Cardiac muscle cell (in vitro differentiated cells and primary cell): ENCODE measurements around the gene CISTR. TPM values are rescaled to one million over a fixed set of nuclear protein-coding genes. Genes with fewer than 3 reads are reported as not detected.
"Not testable (repeated sequence)": the region's sequence is repeated elsewhere in the genome, so short reads cannot be mapped to it uniquely, and the experiment has no call there.

Experiments used
- DNase-seq, 2 donors: peaks; one replicate each; pipeline versions ENCODE4 v3.0.0 to v3.0.0-alpha.2; 2010 to 2017; ENCODE audit warnings: low read depth in 1 of 2, low spot score in 1 of 2
- H3K27ac ChIP-seq: fragments of 200-600 bp; sonication (generic); 2 replicates; pipeline ENCODE4 v1.5.1; 2016
- H3K27me3 ChIP-seq: fragments of 200-600 bp; sonication (generic); 2 replicates; pipeline ENCODE4 v1.6.0; 2016; ENCODE audit warnings: control low read depth
- H3K36me3 ChIP-seq: fragments of 200-600 bp; sonication (generic); 2 replicates; pipeline ENCODE4 v1.5.1; 2016; ENCODE audit warnings: control low read depth
- H3K4me1 ChIP-seq: fragments of 200-600 bp; sonication (generic); 2 replicates; pipeline ENCODE4 v1.8.1; 2017; ENCODE audit warnings: low read depth, mild to moderate bottlenecking, mixed run types
- H3K4me3 ChIP-seq: fragments of 200-600 bp; sonication (generic); 2 replicates; pipeline ENCODE4 v1.5.1; 2016; ENCODE audit warnings: mild to moderate bottlenecking
- H3K9me3 ChIP-seq: fragments of 200-600 bp; sonication (generic); 2 replicates; pipeline ENCODE4 v1.5.1; 2017; ENCODE audit warnings: low read depth, mild to moderate bottlenecking, control low read depth
- polyA plus RNA-seq: library from polyadenylated mRNA; unstranded; fragments of >200 nt; fragmentation: Nextera tagmentation; extraction: Ambion mirVana; gene quantifications from 2 replicates; pipeline ENCODE4 v1.2.1, GENCODE V29; 2016
- total RNA-seq: library from RNA; depleted of rRNA; stranded (reverse); fragments of >200 nt; gene quantifications from 2 replicates; pipeline ENCODE4 v1.2.3, GENCODE V29; 2016
- TF ChIP-seq, protein P1 (sequence below): IDR thresholded peaks from 2 replicates; pipeline ENCODE4 v1.5.1; 2012; ENCODE audit warnings: low read depth, mild to moderate bottlenecking, low read length

Gene CISTR
- total and polyA plus RNA-seq, 2 experiments from 2014 or later = 0.34 TPM; not detected in 1

DNA sequence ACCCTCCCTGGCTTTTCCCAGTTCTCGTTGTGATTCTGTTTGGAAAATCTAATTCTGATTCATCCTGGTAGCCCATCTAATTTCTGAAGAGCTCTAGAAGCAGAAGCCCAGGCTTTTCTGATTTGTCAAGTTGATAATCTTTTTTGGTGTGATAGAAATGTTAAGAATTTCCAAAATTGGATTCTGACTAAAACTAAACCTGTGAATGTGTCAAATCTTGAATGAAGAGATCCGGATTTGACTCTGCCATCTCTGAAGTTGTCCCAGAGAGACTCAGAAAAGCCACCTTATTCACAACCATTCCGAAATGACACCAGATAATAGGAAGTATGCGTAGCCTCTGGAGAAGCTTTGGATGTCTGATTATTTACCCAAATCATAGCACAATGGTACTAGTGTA lies 12.8 kb upstream of the CISTR start:
- Histone ChIP-seq H3K4me3 (no peak overlapping the region), H3K27ac (no peak overlapping the region), H3K36me3 (no peaks in the 10 kb centered on the region), H3K9me3 (no peaks in the 10 kb centered on the region), H3K27me3 (peaks cover 93% of the 10 kb centered on the region), H3K4me1 (no peaks in the 10 kb centered on the region)
- no peak for DNase-seq
- TF ChIP-seq, protein P1, sequence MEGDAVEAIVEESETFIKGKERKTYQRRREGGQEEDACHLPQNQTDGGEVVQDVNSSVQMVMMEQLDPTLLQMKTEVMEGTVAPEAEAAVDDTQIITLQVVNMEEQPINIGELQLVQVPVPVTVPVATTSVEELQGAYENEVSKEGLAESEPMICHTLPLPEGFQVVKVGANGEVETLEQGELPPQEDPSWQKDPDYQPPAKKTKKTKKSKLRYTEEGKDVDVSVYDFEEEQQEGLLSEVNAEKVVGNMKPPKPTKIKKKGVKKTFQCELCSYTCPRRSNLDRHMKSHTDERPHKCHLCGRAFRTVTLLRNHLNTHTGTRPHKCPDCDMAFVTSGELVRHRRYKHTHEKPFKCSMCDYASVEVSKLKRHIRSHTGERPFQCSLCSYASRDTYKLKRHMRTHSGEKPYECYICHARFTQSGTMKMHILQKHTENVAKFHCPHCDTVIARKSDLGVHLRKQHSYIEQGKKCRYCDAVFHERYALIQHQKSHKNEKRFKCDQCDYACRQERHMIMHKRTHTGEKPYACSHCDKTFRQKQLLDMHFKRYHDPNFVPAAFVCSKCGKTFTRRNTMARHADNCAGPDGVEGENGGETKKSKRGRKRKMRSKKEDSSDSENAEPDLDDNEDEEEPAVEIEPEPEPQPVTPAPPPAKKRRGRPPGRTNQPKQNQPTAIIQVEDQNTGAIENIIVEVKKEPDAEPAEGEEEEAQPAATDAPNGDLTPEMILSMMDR = no peak

DNA sequence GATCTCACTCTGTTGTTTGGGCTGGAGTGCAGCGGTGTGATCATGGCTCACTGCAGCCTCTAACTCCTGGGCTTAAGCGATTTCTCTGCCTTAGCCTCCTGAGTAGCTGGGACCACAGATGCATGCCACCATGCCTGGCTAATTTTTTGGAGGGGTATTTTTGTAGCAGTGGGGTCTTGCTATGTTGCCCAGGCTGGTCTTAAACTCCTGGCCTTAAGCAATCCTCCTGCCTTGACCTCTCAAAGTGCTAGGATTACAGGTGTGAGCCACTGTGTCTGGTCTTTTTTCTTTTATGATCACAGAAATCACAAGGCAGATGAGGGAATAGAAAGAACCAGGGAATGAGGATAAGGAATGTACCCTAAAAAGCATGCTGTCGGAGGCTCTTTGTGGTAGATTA lies 11.0 kb upstream of the CISTR start:
- not testable (repeated sequence) for H3K9me3 ChIP-seq, H3K27ac ChIP-seq, DNase-seq, H3K4me1 ChIP-seq, H3K36me3 ChIP-seq, H3K4me3 ChIP-seq
- peaks cover 96% of the 10 kb centered on the region for H3K27me3 ChIP-seq

DNA sequence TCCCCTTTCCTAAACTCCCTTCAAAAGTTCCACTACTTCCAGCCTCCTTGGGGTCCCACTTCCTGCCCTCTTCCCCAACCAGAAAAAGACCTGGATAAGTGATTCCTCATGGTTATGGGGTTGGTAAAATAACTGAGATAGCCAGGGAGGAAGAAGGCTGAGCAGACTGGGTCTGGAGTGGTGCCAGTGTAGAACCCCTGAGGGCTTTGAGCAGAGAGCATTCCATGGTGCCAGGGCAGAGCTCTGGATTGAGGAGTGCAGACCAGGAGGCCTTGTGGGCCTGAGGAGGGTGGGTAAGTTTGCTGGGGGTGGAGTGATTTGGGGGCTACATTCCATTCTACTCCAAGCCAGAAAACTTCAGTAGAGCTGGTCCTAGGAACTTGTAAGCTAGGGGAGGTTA lies 9.5 kb upstream of the CISTR start:
- DNase-seq = no peak
- Histone ChIP-seq H3K4me3 (no peak overlapping the region), H3K9me3 (no peaks in the 10 kb centered on the region), H3K27ac (no peak overlapping the region), H3K36me3 (no peaks in the 10 kb centered on the region), H3K27me3 (peaks cover 86% of the 10 kb centered on the region), H3K4me1 (no peaks in the 10 kb centered on the region)
- TF ChIP-seq, protein P1 = no peak

DNA sequence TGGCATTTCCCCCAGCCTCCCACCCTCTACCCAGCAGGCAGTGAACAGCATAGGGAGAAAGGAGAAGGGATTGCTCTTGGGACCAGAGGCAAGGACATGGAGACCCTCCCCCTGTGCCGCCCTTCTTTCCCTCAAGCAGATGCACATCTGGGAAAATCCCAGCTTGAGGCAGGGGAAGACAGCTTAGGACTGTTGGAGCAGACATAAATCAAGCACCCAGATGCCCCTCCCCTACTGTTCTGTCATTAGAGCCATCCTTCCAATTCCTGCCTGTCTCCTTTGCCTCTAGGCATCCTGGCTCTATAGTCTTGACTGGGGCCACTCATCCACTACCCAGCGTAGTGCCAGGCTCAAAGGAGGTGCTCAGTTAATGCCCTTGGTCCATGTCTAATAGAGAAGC lies 7.5 kb upstream of the CISTR start:
- Histone ChIP-seq H3K9me3 (no peaks in the 10 kb centered on the region), H3K27ac (no peak overlapping the region), H3K4me1 (no peaks in the 10 kb centered on the region), H3K36me3 (no peaks in the 10 kb centered on the region), H3K27me3 (peaks cover 86% of the 10 kb centered on the region), H3K4me3 (no peak overlapping the region)
- TF ChIP-seq, protein P1 = no peak
- DNase-seq = no peak

DNA sequence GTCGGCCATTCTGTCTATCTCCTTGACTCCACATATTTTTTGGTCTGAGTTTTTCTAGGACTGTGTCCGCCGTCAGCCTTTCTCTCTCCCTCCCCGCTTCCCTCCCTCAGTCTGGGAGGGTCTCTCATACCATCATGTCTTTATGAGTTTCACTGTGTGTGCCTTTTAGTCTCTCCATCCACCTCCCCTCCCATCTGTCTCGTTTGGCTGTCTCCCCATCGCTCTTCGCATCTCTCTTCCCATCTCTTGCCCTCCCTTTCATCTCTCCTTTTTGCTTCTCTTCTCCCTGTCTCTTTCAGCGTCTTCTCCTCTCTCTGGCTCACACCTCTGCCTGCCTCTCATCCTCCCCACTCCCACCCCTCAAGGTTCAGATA lies 6.9 kb upstream of the CISTR start:
- Histone ChIP-seq H3K27me3 (peaks cover 86% of the 10 kb centered on the region), H3K4me1 (no peaks in the 10 kb centered on the region), H3K4me3 (no peak overlapping the region), H3K36me3 (no peaks in the 10 kb centered on the region), H3K27ac (no peak overlapping the region), H3K9me3 (no peaks in the 10 kb centered on the region)
- no peak for DNase-seq
- TF ChIP-seq, protein P1 = no peak

DNA sequence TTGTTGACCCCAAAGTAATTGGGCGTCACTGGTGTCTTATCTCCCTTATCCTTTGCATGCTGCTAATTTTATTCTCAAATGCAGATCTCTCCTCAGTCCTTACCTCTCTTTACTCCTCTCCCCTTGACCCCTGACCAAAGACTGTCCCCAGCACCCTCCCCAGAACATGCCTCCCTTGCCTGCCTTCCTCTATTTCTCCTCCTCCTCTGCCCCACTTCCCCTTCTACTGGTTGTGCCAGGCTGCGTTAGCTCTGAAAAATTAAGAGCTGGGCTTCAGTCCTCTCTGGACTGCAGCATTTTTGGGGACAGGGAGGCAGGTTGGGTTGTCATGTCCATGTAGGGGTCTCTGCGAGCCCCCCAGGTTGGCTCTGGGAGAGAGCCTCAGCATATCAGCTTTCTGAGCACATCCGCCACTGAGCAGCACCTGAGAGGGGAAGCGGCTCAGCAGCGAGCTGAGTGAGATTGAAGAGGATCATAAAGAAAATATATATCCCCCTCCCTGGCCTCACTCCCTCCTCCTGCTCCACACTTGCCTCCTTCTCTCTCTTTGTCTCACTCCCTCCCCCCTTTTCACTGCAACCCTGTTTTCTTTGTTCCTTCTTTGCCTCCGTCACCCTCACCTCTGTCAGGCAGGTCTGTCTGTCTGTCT lies 6.4 kb upstream of the CISTR start:
- no peak for DNase-seq
- H3K27me3 ChIP-seq = peaks cover 86% of the 10 kb centered on the region
- no peaks in the 10 kb centered on the region for H3K9me3 ChIP-seq
- no peaks in the 10 kb centered on the region for H3K4me1 ChIP-seq
- H3K27ac ChIP-seq = no peak overlapping the region
- TF ChIP-seq, protein P1 = no peak
- H3K4me3 ChIP-seq = no peak overlapping the region
- no peaks in the 10 kb centered on the region for H3K36me3 ChIP-seq
